Measurements from ENCODE around the gene SNRPB2.

Gene SNRPB2

GRCh38 chr20:16729565-16730460 is at the start of gene SNRPB2:
SNRPB2 (plus strand) TSS chr20:16730026; CDS start chr20:16731703, 1,677 bp downstream.
- DNase-seq, result peak; percentile 77

- no peak for DNase-seq
Observed at GRCh38 chr20:16684416-16684815, 45.4 kb upstream of the SNRPB2 start.

- DNase-seq, result no peak
Observed at GRCh38 chr20:16689906-16690305, 39.9 kb upstream of the SNRPB2 start.

GRCh38 chr20:16691381-16691780 is 38.4 kb upstream of the SNRPB2 start:
- no peak for DNase-seq

GRCh38 chr20:16692009-16692408 is 37.8 kb upstream of the SNRPB2 start:
- DNase-seq, result no peak

GRCh38 chr20:16692442-16692841 is 37.4 kb upstream of the SNRPB2 start:
- DNase-seq, result no peak

- DNase-seq, result no peak
Observed at GRCh38 chr20:16693278-16693677, 36.5 kb upstream of the SNRPB2 start.

- DNase-seq, result no peak
Observed at GRCh38 chr20:16694161-16694560, 35.7 kb upstream of the SNRPB2 start.

GRCh38 chr20:16695628-16696027 is 34.2 kb upstream of the SNRPB2 start:
- DNase-seq, result no peak

- no peak for DNase-seq
Observed at GRCh38 chr20:16699293-16699692, 30.5 kb upstream of the SNRPB2 start.

- DNase-seq, result no peak
Observed at GRCh38 chr20:16701296-16701695, 28.5 kb upstream of the SNRPB2 start.

GRCh38 chr20:16703570-16703969 is 26.3 kb upstream of the SNRPB2 start:
- DNase-seq, result no peak

- DNase-seq, result no peak
Observed at GRCh38 chr20:16707674-16708073, 22.2 kb upstream of the SNRPB2 start.

GRCh38 chr20:16708602-16709001 is 21.2 kb upstream of the SNRPB2 start:
- no peak for DNase-seq

GRCh38 chr20:16709017-16709416 is 20.8 kb upstream of the SNRPB2 start:
- DNase-seq, result no peak

GRCh38 chr20:16710781-16711180 is 19.0 kb upstream of the SNRPB2 start:
- no peak for DNase-seq

- DNase-seq, result no peak
Observed at GRCh38 chr20:16711661-16712258, 18.1 kb upstream of the SNRPB2 start.

GRCh38 chr20:16712511-16712947 is 17.3 kb upstream of the SNRPB2 start:
- DNase-seq, result no peak

GRCh38 chr20:16713066-16713465 is 16.8 kb upstream of the SNRPB2 start:
- DNase-seq, result no peak

- no peak for DNase-seq
Observed at GRCh38 chr20:16714242-16714641, 15.6 kb upstream of the SNRPB2 start.

GRCh38 chr20:16714751-16715150 is 15.1 kb upstream of the SNRPB2 start:
- no peak for DNase-seq

- DNase-seq, result no peak
Observed at GRCh38 chr20:16719421-16719820, 10.4 kb upstream of the SNRPB2 start.

- no peak for DNase-seq
Observed at GRCh38 chr20:16729080-16729479, 746 bp upstream of the SNRPB2 start.

GRCh38 chr20:16732506-16733152 is 2.8 kb downstream of the SNRPB2 start:
- DNase-seq, result no peak

Measured in NCI-H2107 (cell line).